GM18868 (cell line): Measurements from ENCODE around the gene BRD2.

ENCODE experiments used
- ATAC-seq: cut with Tn5 transposase; IDR thresholded peaks from one replicate; pipeline ENCODE4 v1.9.1; 2021; ENCODE audit warnings: mild to moderate bottlenecking, moderate library complexity; ENCODE audit not compliant: unreplicated experiment

Gene BRD2

GRCh38 chr6:33023536-33023935, 55.1 kb downstream of the BRD2 start:
- ATAC-seq = no peak

GRCh38 chr6:33024521-33024920, 56.1 kb downstream of the BRD2 start:
- no peak for ATAC-seq

GRCh38 chr6:33028220-33028849, 59.9 kb downstream of the BRD2 start:
- ATAC-seq = no peak

GRCh38 chr6:33029328-33030184, 61.2 kb downstream of the BRD2 start:
- peak; percentile 77 for ATAC-seq

- no peak for ATAC-seq
These were observed 61.9 kb downstream of the BRD2 start for GRCh38 chr6:33030245-33030644.
